HepG2 (cell line): ENCODE data around the gene PCYOX1L. TPM values are rescaled to one million over a fixed set of nuclear protein-coding genes. Genes with fewer than 3 reads are reported as not detected.

Experiments
- CC2D1A ChIP-seq: sonication (generic); formaldehyde crosslinking; IDR thresholded peaks from 2 replicates; pipeline ENCODE4 v1.8.1; 2023; ENCODE audit warnings: mild to moderate bottlenecking, missing genetic modification reagents
- GABPA ChIP-seq, 2 experiments: IDR thresholded peaks; 2 replicates each; pipeline ENCODE4 v1.6.1; 2011 to 2016; ENCODE audit warnings: low read depth in 2 of 2, low read length in 1 of 2, missing biosample characterization in 1 of 2, missing genetic modification characterization in 1 of 2
- NCOA1 ChIP-seq: sonication (generic); formaldehyde crosslinking; IDR thresholded peaks from 2 replicates; pipeline ENCODE4 v1.9.0; 2021; ENCODE audit warnings: missing genetic modification reagents
- PAWR ChIP-seq: sonication (generic); formaldehyde crosslinking; IDR thresholded peaks from 2 replicates; pipeline ENCODE4 v1.4.0; 2020; ENCODE audit warnings: missing genetic modification reagents, mild to moderate bottlenecking, borderline replicate concordance
- PHF8 ChIP-seq: sonication (generic); formaldehyde crosslinking; IDR thresholded peaks from 2 replicates; pipeline ENCODE4 v1.5.0; 2020; ENCODE audit warnings: missing genetic modification reagents
- POLR2AphosphoS2 ChIP-seq: IDR thresholded peaks from 2 replicates; pipeline ENCODE4 v1.6.1; 2011; ENCODE audit warnings: low read depth, low read length, improper control_type of control experiment
- PRPF4 ChIP-seq: fragments of 200-400 bp; formaldehyde crosslinking; IDR thresholded peaks from 2 replicates; pipeline ENCODE4 v1.6.1; 2016; ENCODE audit warnings: low read length, low read depth; ENCODE audit not compliant: poor library complexity, severe bottlenecking
- THAP11 ChIP-seq: IDR thresholded peaks from 2 replicates; pipeline ENCODE4 v1.6.1; 2016; ENCODE audit warnings: missing biosample characterization, missing genetic modification reagents
- ZFX ChIP-seq: sonication (generic); formaldehyde crosslinking; IDR thresholded peaks from 2 replicates; pipeline ENCODE4 v1.4.0; 2020; ENCODE audit warnings: mild to moderate bottlenecking, low read depth, missing genetic modification reagents, moderate library complexity
- ZMYM3 ChIP-seq: sonication (generic); formaldehyde crosslinking; IDR thresholded peaks from 2 replicates; pipeline ENCODE4 v1.5.1; 2020; ENCODE audit warnings: mild to moderate bottlenecking, missing genetic modification reagents
- ZNF333 ChIP-seq: sonication (generic); formaldehyde crosslinking; IDR thresholded peaks from 2 replicates; pipeline ENCODE4 v1.4.0; 2020; ENCODE audit warnings: mild to moderate bottlenecking, missing genetic modification reagents, borderline replicate concordance
- ZNF556 ChIP-seq: sonication (generic); formaldehyde crosslinking; IDR thresholded peaks from 2 replicates; pipeline ENCODE4 v1.4.0; 2020; ENCODE audit warnings: mild to moderate bottlenecking, missing genetic modification reagents, borderline replicate concordance
- ZNF883 ChIP-seq: sonication (generic); formaldehyde crosslinking; IDR thresholded peaks from 2 replicates; pipeline ENCODE4 v1.5.1; 2020; ENCODE audit warnings: mild to moderate bottlenecking, missing genetic modification reagents; ENCODE audit errors: not compliant biosample characterization
- ZSCAN12 ChIP-seq: sonication (generic); formaldehyde crosslinking; IDR thresholded peaks from 2 replicates; pipeline ENCODE4 v1.9.0; 2021; ENCODE audit warnings: mild to moderate bottlenecking, missing genetic modification reagents
- polyA plus RNA-seq, 8 experiments: library from polyadenylated mRNA; depleted of rRNA in 3 of 8; stranded (reverse) in 7 of 8; unstranded in 1 of 8; fragments of >200 nt; fragmentation: Illumina TruSeq in 4 of 8; extraction: Trizol in 4 of 8; gene quantifications; 2 replicates each; pipeline versions ENCODE4 v1.2.1 to v1.2.3, GENCODE V29; 2011 to 2016; ENCODE audit warnings: low read depth in 4 of 8, missing spikeins in 1 of 8, mixed read lengths in 1 of 8; ENCODE audit not compliant: insufficient read depth in 1 of 8
- total RNA-seq, 5 experiments: library from RNA; depleted of rRNA; stranded (reverse); fragments of >200 nt; fragmentation: Illumina TruSeq; extraction: Trizol; gene quantifications; 2 replicates each; pipeline ENCODE4 v1.2.3, GENCODE V29; 2016; ENCODE audit warnings: low read depth in 1 of 5
- TF ChIP-seq, protein P1 (sequence below): sonication (generic); formaldehyde crosslinking; IDR thresholded peaks from 2 replicates; pipeline ENCODE4 v1.5.1; 2020; ENCODE audit warnings: mild to moderate bottlenecking, missing genetic modification reagents, borderline replicate concordance
- TF ChIP-seq, protein P2 (sequence below): sonication (generic); formaldehyde crosslinking; IDR thresholded peaks from 2 replicates; pipeline ENCODE4 v1.8.0; 2022; ENCODE audit warnings: missing genetic modification reagents, mild to moderate bottlenecking, inconsistent platforms, borderline replicate concordance
- TF ChIP-seq, protein P3 (sequence below): sonication (generic); formaldehyde crosslinking; IDR thresholded peaks from 2 replicates; pipeline ENCODE4 v1.4.0; 2020; ENCODE audit warnings: missing genetic modification reagents, mild to moderate bottlenecking, borderline replicate concordance
- TF ChIP-seq, protein P4 (sequence below): sonication (generic); formaldehyde crosslinking; IDR thresholded peaks from 2 replicates; pipeline ENCODE4 v1.4.0; 2020; ENCODE audit warnings: missing genetic modification reagents, borderline replicate concordance

PCYOX1L gene
- total and polyA plus RNA-seq, 2 of the 13 experiments (the other 11 are each of a cell fraction or from before 2014, with no cell fraction given), result 1.00 to 3.7 TPM

DNA sequence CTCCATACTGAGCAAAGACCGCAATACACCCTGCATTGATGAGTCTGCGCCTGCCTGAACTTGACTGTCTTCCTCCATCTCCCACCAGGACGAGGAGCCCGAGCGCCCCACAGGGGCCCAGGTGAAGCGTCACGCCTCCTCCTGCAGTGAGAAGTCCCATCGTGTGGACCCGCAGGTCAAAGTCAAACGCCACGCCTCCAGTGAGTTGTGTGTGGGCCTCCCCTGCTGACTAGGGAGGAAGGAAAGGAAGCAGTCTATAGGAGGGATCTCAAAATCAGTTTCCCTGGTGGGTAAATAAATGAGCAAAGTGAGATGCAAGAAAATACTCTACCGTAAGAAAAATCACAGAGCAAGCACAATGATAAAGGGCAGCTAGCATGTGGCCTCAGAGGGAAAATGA, 35.3 kb upstream of the PCYOX1L start (continued):
- TF ChIP-seq, protein P1, sequence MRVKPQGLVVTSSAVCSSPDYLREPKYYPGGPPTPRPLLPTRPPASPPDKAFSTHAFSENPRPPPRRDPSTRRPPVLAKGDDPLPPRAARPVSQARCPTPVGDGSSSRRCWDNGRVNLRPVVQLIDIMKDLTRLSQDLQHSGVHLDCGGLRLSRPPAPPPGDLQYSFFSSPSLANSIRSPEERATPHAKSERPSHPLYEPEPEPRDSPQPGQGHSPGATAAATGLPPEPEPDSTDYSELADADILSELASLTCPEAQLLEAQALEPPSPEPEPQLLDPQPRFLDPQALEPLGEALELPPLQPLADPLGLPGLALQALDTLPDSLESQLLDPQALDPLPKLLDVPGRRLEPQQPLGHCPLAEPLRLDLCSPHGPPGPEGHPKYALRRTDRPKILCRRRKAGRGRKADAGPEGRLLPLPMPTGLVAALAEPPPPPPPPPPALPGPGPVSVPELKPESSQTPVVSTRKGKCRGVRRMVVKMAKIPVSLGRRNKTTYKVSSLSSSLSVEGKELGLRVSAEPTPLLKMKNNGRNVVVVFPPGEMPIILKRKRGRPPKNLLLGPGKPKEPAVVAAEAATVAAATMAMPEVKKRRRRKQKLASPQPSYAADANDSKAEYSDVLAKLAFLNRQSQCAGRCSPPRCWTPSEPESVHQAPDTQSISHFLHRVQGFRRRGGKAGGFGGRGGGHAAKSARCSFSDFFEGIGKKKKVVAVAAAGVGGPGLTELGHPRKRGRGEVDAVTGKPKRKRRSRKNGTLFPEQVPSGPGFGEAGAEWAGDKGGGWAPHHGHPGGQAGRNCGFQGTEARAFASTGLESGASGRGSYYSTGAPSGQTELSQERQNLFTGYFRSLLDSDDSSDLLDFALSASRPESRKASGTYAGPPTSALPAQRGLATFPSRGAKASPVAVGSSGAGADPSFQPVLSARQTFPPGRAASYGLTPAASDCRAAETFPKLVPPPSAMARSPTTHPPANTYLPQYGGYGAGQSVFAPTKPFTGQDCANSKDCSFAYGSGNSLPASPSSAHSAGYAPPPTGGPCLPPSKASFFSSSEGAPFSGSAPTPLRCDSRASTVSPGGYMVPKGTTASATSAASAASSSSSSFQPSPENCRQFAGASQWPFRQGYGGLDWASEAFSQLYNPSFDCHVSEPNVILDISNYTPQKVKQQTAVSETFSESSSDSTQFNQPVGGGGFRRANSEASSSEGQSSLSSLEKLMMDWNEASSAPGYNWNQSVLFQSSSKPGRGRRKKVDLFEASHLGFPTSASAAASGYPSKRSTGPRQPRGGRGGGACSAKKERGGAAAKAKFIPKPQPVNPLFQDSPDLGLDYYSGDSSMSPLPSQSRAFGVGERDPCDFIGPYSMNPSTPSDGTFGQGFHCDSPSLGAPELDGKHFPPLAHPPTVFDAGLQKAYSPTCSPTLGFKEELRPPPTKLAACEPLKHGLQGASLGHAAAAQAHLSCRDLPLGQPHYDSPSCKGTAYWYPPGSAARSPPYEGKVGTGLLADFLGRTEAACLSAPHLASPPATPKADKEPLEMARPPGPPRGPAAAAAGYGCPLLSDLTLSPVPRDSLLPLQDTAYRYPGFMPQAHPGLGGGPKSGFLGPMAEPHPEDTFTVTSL (CRISPR knock-in tag), result peak; percentile 49; the same call in 1 of the 2 replicates
- TF ChIP-seq ZSCAN12 (no peak), THAP11 (peak; percentile 35; the same call in 1 of the 2 replicates), GABPA (IDR thresholded peaks at IDR 0.05; ENCODE audit: low read depth, low read length) (no peak), GABPA (CRISPR knock-in tag; IDR thresholded peaks at IDR 0.05; ENCODE audit: low read depth) (peak; percentile 53), POLR2AphosphoS2 (no peak), PRPF4 (no peak), NCOA1 (CRISPR knock-in tag) (no peak), PHF8 (CRISPR knock-in tag) (no peak), ZNF556 (CRISPR knock-in tag) (0 out of 2 replicates have a peak, but pooled peaks have one; percentile 27), CC2D1A (no peak), ZMYM3 (CRISPR knock-in tag) (peak; percentile 84; the same call in 1 of the 2 replicates), ZNF333 (CRISPR knock-in tag) (no peak), ZFX (CRISPR knock-in tag) (peak; percentile 55; the same call in 1 of the 2 replicates), ZNF883 (no peak), PAWR (no peak)
- TF ChIP-seq, protein P2, sequence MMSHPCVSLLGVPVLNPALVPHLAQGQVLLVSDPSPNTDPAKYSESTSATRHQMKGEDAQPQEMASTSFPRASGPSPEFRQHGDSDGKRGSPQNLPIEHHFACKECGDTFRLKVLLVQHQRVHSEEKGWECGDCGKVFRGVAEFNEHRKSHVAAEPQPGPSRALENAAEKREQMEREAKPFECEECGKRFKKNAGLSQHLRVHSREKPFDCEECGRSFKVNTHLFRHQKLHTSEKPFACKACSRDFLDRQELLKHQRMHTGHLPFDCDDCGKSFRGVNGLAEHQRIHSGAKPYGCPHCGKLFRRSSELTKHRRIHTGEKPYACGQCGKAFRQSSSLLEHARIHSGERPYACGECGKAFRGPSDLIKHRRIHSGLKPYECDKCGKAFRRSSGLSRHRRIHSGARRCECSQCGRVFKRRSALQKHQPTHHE, result no peak
- TF ChIP-seq, protein P3, sequence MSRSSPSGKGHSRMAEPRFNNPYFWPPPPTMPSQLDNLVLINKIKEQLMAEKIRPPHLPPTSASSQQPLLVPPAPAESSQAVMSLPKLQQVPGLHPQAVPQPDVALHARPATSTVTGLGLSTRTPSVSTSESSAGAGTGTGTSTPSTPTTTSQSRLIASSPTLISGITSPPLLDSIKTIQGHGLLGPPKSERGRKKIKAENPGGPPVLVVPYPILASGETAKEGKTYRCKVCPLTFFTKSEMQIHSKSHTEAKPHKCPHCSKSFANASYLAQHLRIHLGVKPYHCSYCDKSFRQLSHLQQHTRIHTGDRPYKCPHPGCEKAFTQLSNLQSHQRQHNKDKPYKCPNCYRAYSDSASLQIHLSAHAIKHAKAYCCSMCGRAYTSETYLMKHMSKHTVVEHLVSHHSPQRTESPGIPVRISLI (CRISPR knock-in tag), result no peak
- TF ChIP-seq, protein P4, sequence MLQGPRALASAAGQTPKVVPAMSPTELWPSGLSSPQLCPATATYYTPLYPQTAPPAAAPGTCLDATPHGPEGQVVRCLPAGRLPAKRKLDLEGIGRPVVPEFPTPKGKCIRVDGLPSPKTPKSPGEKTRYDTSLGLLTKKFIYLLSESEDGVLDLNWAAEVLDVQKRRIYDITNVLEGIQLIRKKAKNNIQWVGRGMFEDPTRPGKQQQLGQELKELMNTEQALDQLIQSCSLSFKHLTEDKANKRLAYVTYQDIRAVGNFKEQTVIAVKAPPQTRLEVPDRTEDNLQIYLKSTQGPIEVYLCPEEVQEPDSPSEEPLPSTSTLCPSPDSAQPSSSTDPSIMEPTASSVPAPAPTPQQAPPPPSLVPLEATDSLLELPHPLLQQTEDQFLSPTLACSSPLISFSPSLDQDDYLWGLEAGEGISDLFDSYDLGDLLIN (CRISPR knock-in tag), result no peak
